SU-DHL-6 (cell line): Measurements from ENCODE around the gene FAM184B.

Experiments
- CTCF ChIP-seq: fragments of 200-600 bp; sonication (generic); IDR thresholded peaks from one replicate; pipeline ENCODE4 v1.5.1; 2017; ENCODE audit warnings: antibody characterized with exemption, mild to moderate bottlenecking, low read length, moderate library complexity; ENCODE audit not compliant: insufficient read depth, poor library complexity, severe bottlenecking
- EZH2phosphoT487 ChIP-seq: fragments of 200-600 bp; sonication (generic), shearing (Covaris generic); conservative IDR thresholded peaks from 2 replicates; pipeline ENCODE4 v1.6.1; 2018; ENCODE audit warnings: mild to moderate bottlenecking, antibody characterized with exemption, low read length, moderate library complexity, mixed read lengths

- no peak for TF ChIP-seq CTCF
- no peak for TF ChIP-seq EZH2phosphoT487
Observed at GRCh38 chr4:17650406-17650805, 131.0 kb downstream of the FAM184B start.
